Psoas muscle (tissue), 8 donors: Measurements from ENCODE around the gene SERPINB6. TPM values are rescaled to one million over a fixed set of nuclear protein-coding genes. Genes with fewer than 3 reads are reported as not detected.
A peak's percentile ranks its signal among the peaks of the same experiment; 100 is the strongest.

ENCODE experiments used
- ATAC-seq, 4 donors: fragments of 200-7000 bp; cut with Tn5 transposase; one replicate each; pipeline ENCODE4 v1.9.1; 2020; ENCODE audit warnings: moderate library complexity in 3 of 4, mild to moderate bottlenecking in 2 of 4
- DNase-seq, 2 donors: peaks; one replicate each; pipeline ENCODE4 v3.0.0-alpha.2; 2020
- H3K27ac ChIP-seq: fragments of 200-600 bp; one replicate; pipeline ENCODE4 v1.8.0; 2022
- H3K27me3 ChIP-seq, 3 donors: fragments of 200-600 bp in 1 of 3; one replicate each; pipeline versions ENCODE4 v1.6.1 to v1.8.0; 2013 to 2022; ENCODE audit warnings: low read length in 2 of 3, mild to moderate bottlenecking in 2 of 3, moderate library complexity in 1 of 3; ENCODE audit not compliant: insufficient read depth in 3 of 3
- H3K36me3 ChIP-seq, 2 donors: fragments of 200-600 bp in 1 of 2; one replicate each; pipeline versions ENCODE4 v1.6.1 to v1.8.0; 2013 to 2022; ENCODE audit warnings: low read depth in 1 of 2, mild to moderate bottlenecking in 1 of 2, moderate library complexity in 1 of 2; ENCODE audit not compliant: insufficient read depth in 1 of 2
- H3K4me1 ChIP-seq: fragments of 200-600 bp; one replicate; pipeline ENCODE4 v1.8.0; 2022
- H3K4me3 ChIP-seq: fragments of 200-600 bp; one replicate; pipeline ENCODE4 v1.8.0; 2022; ENCODE audit warnings: mild to moderate bottlenecking
- H3K9me3 ChIP-seq: fragments of 200-600 bp; one replicate; pipeline ENCODE4 v1.8.0; 2022
- CTCF ChIP-seq: fragments of 200-600 bp; IDR thresholded peaks from one replicate; pipeline ENCODE4 v1.8.0; 2022; ENCODE audit warnings: antibody characterized with exemption
- WGBS, 3 donors: extraction: QIAGEN DNeasy Blood & Tissue Kit; methylation state at CpG; one replicate each; pipeline versions ENCODE4 v1.1.6 to v1.1.7; 2013; 5-methylcytosine and 5-hydroxymethylcytosine counted together
- intact Hi-C, 2 donors: fragments of 100-400 bp; cut with DNase I; formaldehyde crosslinking; loops; one replicate each; pipeline versions ENCODE4 v1.11.0 to v1.14.2; 2022
- polyA plus RNA-seq, 3 donors: library from polyadenylated mRNA; stranded (reverse); fragments of 200-250 nt; gene quantifications; one replicate each; pipeline ENCODE4 v1.2.3, GENCODE V29; 2013
- total RNA-seq, 4 donors: library from RNA; stranded (reverse); fragmentation: NEBNext Ultra II Directional in 2 of 4; extraction: Animal tissue kit (Norgen Biotek cat#: 25700) in 2 of 4; gene quantifications; one replicate each; pipeline versions ENCODE4 v1.2.1 to v1.2.4, GENCODE V29; 2021 to 2023
- donor health status: healthy with polysubstance abuse.
- donor health status: DM: no; HTN: no; CAD: no; lungs with moderate emphysema.
- donor health status: Bipolar disorder and iron deficiency.
- donor health status: healthy.
- donor health status: DM: yes; HTN: yes; CAD: no.
- donor health status: DM: no; HTN: no; CAD: no.
- donor health status: DM: no; HTN: no; CAD: no.
- donor health status: DM: yes; HTN: yes; CAD: no.

SERPINB6 gene
- total and polyA plus RNA-seq, 7 donors, result 92.3 to 239 (median 165) TPM

- H3K36me3 ChIP-seq, result no peaks in the 10 kb centered on the region
- TF ChIP-seq CTCF, result no peak
- H3K27me3 ChIP-seq, result no peaks in the 10 kb centered on the region
- WGBS, 3 donors, result 94 to 98% (median 97%) methylated on average over 14 of the region's 14 CpGs
- no peaks in the 10 kb centered on the region for H3K9me3 ChIP-seq
- intact Hi-C loops, result no loop called here
- no peaks in the 10 kb centered on the region for H3K4me1 ChIP-seq
- ATAC-seq (peak in 1 of 4 donors; percentile 19), DNase-seq (no peak)
- H3K27ac ChIP-seq, result no peak overlapping the region
- no peak overlapping the region for H3K4me3 ChIP-seq
Measured at GRCh38 chr6:2920671-2921112, 50.7 kb downstream of the SERPINB6 start.

- TF ChIP-seq CTCF, result no peak
- ATAC-seq, result no peak
- Histone ChIP-seq H3K9me3 (no peaks in the 10 kb centered on the region), H3K27ac (no peak overlapping the region), H3K36me3 (no peaks in the 10 kb centered on the region), H3K27me3 (no peaks in the 10 kb centered on the region), H3K4me3 (no peak overlapping the region), H3K4me1 (no peaks in the 10 kb centered on the region)
- intact Hi-C loops, result no loop called here
- 95 to 97% (median 97%) methylated on average over 6 of the region's 6 CpGs for WGBS, 3 donors
- DNase-seq, result no peak
Measured at GRCh38 chr6:2919886-2920285, 51.5 kb downstream of the SERPINB6 start.

- WGBS, 3 donors, result 60 to 87% (median 66%) methylated on average over 4 of the region's 4 CpGs
- TF ChIP-seq CTCF, result no peak
- intact Hi-C loops, result no loop called here
- H3K36me3 ChIP-seq, result no peaks in the 10 kb centered on the region
- no peaks in the 10 kb centered on the region for H3K4me1 ChIP-seq
- no peak overlapping the region for H3K27ac ChIP-seq
- no peak for ATAC-seq
- DNase-seq, result no peak
- no peaks in the 10 kb centered on the region for H3K9me3 ChIP-seq
- no peaks in the 10 kb centered on the region for H3K27me3 ChIP-seq
- no peak overlapping the region for H3K4me3 ChIP-seq
Measured at GRCh38 chr6:2919401-2919800, 52.0 kb downstream of the SERPINB6 start.

- intact Hi-C loops, result no loop called here
- Histone ChIP-seq H3K4me3 (no peak overlapping the region), H3K36me3 (no peaks in the 10 kb centered on the region), H3K27me3 (no peaks in the 10 kb centered on the region), H3K27ac (no peak overlapping the region), H3K4me1 (no peaks in the 10 kb centered on the region), H3K9me3 (no peaks in the 10 kb centered on the region)
- no peak for TF ChIP-seq CTCF
- DNase-seq (no peak), ATAC-seq (no peak)
- 77 to 81% (median 79%) methylated on average over 4 of the region's 4 CpGs for WGBS, 3 donors
Measured at GRCh38 chr6:2918936-2919335, 52.4 kb downstream of the SERPINB6 start.

- H3K9me3 ChIP-seq, result no peaks in the 10 kb centered on the region
- WGBS, 3 donors, result 54 to 62% (median 61%) methylated on average over 14 of the region's 14 CpGs
- no peaks in the 10 kb centered on the region for H3K36me3 ChIP-seq
- TF ChIP-seq CTCF, result no peak
- no peak overlapping the region for H3K27ac ChIP-seq
- H3K27me3 ChIP-seq, result no peaks in the 10 kb centered on the region
- no peaks in the 10 kb centered on the region for H3K4me1 ChIP-seq
- intact Hi-C loops, result no loop called here
- DNase-seq, result no peak
- ATAC-seq, result no peak
- H3K4me3 ChIP-seq, result no peak overlapping the region
Measured at GRCh38 chr6:2917801-2918445, 53.4 kb downstream of the SERPINB6 start.
